ENCODE data around the gene ASPSCR1.

ASPSCR1 gene

DNA sequence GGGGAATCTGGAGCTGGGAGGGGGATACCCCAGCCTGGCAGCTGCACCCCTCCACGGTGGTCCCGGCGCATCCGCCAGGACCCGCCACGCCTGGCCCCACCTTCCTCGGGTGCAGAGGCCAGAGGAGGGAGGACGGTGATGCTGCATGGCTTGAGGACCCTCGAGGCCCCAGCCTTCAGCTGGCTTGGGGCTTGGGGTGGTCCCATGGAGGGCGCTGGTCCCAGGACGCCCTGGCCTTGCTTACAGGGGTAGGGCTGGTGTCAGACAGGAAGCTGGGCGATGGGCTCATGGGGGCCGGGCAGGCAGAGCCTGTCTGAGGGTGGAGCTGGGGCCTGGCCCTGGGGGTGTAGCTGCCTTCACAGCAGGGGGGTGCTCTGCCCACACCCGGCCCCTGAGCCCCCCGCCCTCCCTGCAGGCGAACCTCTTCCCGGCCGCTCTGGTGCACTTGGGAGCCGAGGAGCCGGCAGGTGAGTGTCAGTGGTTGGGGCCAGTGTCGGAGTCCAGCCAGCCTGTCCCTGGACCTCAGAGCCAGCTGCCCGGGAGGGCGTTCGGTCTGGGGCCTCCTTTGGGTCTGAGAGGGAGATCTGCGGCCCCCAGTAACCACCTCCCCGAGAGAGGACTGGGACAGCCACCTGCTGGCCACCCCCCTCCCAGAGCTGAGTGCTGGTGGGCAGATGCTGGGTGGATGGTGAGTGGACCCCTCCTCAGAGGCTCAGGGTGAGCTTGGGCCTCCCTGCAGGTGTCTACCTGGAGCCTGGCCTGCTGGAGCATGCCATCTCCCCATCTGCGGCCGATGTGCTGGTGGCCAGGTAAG is 38.8 kb downstream of the ASPSCR1 start:
- TF ChIP-seq, protein P1, sequence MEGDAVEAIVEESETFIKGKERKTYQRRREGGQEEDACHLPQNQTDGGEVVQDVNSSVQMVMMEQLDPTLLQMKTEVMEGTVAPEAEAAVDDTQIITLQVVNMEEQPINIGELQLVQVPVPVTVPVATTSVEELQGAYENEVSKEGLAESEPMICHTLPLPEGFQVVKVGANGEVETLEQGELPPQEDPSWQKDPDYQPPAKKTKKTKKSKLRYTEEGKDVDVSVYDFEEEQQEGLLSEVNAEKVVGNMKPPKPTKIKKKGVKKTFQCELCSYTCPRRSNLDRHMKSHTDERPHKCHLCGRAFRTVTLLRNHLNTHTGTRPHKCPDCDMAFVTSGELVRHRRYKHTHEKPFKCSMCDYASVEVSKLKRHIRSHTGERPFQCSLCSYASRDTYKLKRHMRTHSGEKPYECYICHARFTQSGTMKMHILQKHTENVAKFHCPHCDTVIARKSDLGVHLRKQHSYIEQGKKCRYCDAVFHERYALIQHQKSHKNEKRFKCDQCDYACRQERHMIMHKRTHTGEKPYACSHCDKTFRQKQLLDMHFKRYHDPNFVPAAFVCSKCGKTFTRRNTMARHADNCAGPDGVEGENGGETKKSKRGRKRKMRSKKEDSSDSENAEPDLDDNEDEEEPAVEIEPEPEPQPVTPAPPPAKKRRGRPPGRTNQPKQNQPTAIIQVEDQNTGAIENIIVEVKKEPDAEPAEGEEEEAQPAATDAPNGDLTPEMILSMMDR (IDR thresholded peaks at IDR 0.05; ENCODE audit: low read depth, low read length) = no peak
- H3K4me3 ChIP-seq (ENCODE audit: low read depth, low read length) = no peak overlapping the region

DNA sequence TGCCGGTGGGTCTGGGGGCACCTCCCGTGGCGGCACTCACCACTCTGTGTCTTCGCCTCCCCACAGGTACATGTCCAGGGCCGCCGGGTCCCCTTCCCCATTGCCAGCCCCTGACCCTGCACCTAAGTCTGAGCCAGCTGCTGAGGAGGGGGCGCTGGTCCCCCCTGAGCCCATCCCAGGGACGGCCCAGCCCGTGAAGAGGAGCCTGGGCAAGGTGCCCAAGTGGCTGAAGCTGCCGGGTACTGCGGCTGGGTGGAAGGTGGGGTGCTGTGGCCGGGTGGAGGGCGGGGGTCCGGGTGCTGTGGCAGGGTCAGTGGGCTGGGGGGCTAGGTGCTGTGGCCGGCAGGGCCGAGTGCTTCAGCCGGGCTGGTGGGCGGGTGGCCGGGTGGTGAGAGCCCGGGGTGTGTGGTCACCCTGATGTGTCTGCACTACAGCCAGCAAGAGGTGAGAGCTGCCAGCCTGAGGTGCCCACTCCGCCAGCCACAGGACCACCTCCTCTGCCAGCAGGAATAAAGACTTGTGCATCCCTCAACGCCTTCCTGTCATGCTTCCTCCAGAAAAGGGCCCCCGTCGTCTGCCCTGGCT is 39.5 kb downstream of the ASPSCR1 start:
- TF ChIP-seq, protein P1 (IDR thresholded peaks at IDR 0.05; ENCODE audit: low read depth, low read length) = no peak

DNA sequence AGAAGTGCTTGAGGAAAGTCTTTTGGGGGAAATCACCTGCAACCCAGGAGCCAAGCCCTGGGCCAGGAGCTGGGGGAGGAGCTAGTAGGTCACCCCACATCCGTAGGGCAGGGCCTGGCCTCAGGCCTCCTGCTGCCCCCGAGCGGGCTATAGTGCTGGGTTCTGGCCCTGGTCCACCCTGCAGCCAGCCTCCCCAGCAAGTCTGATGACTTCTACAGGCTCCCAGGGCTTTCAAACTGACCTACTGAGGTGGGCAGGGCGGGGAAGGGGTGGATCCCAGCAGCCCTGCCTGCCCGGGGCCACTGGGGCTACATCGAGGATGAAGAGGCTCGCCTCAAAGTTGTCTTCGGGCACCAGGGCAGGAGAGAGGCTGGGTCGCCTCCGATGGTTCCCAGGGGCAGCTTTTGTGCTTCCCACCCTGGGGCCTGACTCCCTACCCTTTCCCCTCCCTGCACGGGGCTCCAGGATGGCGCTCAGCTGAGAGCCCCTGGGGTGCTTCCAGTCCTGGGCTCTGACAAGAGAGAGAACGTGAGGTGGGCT is 40.3 kb downstream of the ASPSCR1 start:
- TF ChIP-seq, protein P1 (IDR thresholded peaks at IDR 0.05; ENCODE audit: low read depth, low read length) = no peak
- no peak overlapping the region for H3K4me3 ChIP-seq (ENCODE audit: low read depth, low read length)

More for the DNA sequence above, 39.5 kb downstream of the ASPSCR1 start:
- H3K4me3 ChIP-seq (ENCODE audit: low read depth, low read length) = no peak overlapping the region

DNA sequence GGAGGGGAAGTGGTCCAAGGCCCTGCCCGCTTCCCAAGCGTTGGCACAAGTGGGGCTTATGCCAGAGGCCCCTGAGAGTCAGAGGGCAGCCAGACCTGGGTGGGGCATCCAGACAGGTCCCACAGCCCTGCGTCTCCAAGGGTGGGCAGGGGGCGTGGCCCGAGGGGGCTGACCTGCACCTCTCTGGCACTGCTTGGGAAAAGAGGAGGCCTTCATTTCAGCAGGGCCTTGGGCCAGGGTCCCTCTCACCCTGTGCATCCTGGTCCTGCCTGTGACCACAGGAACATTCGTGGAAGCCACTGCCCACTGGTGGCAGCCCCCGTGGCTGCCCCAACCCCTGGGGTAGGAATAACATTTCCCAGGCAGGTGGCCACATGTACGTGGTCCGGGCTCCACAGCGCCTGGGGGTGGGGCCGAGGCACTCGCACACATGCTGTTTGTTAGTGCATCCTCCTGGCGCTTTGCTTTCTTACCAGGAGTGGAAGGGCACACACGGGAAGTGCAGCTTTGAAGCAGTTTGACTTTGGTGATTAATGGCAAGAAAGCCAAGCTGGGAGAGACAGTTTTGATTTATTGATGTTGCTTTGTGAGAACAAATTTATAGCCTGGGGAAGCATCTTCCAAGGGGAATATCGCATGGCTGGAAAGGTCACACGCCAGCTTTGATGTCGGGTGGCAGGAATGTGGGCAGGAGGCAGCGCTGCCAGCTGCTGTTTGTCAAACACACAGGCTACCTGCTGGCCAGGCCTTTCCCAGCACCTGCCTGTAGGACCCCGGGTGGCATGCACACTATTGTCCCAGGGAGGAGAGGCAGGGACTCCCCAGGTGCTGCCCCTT is 40.9 kb downstream of the ASPSCR1 start:
- H3K4me3 ChIP-seq (ENCODE audit: low read depth, low read length) = no peak overlapping the region
- TF ChIP-seq, protein P1 (IDR thresholded peaks at IDR 0.05; ENCODE audit: low read depth, low read length) = no peak

DNA sequence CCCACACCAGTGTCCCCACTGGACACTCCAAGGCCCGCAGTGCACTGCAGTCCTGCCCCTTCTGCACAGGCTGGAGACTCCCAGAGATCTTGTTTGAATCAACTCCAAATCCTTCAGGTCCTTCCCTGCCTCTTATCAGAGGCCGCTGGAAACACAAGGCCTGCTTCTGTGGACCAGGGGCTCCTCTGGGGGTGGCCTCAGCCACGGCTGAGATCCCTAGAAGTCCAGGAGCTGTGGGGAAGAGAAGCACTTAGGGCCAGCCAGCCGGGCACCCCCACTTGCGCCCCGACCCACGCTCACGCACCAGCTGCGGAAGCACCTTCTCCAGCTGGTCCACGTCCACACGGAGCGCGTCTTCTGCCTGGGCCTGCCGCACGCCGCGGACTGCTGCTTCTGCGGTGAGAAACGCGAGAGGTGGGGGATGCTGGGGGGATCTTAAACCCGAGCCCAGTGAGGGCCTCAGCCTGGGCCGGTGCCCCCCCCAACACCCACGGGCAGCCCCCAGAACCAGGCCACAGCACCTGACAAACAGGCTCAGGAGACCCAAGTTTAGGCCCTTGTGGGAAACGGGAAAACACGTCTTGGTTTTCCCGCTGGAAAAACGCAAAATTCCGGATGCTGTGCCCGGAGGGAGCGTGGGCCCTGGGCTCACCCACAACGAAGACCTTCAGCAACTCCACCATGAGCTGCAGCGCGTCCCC is 41.7 kb downstream of the ASPSCR1 start:
- no peak overlapping the region for H3K4me3 ChIP-seq (ENCODE audit: low read depth, low read length)
- TF ChIP-seq, protein P1 (IDR thresholded peaks at IDR 0.05; ENCODE audit: low read depth, low read length) = no peak

DNA sequence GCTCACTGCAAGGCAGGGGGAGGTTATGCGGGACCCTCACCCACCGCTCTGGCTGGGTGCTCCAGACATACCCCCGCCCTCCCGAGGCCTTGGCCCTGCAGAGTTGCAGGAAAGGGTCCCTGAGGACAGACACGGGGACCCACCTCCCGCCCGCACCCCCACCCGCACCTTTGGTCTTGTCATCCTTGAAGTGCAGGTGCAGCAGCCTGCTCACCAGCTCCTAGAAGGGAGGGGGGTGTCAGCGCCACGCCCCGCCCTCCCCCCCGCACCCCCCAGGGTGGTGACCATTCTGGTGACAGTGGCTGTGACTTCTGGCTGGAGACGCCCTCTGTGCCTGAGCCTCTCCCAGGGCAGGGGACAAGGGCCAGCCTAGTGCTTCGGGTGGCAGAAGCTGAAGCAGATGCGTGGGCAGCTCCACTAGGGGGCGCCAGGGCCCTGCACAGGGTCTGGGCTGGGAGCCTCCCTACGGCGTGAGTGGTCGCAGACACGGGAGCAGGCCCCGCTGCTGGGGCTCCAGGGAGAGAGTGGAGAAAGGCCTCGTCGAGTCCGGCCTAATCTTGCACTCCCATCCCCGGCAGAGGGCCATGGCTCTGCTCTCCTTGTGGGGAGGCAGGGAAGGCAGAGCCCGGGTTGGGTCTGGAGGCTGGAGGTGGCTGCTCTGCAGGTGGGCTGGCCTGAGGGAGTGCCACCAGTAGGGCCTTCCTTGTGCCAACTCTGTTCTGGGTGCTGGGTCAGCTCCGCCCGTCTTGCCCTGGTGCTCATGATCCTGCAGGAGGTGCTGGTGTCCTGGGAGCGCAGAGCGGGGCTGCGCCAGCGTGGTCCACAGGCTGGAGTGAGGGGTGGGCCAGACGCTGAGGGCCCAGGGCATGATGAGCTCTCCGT is 42.5 kb downstream of the ASPSCR1 start:
- TF ChIP-seq, protein P1 (IDR thresholded peaks at IDR 0.05; ENCODE audit: low read depth, low read length) = peak; percentile 74
- no peak overlapping the region for H3K4me3 ChIP-seq (ENCODE audit: low read depth, low read length)

Data from WI38 (cell line).